Tongue (tissue), 2 donors: ENCODE data around the gene AFMID. TPM values are rescaled to one million over a fixed set of nuclear protein-coding genes. Genes with fewer than 3 reads are reported as not detected.
"Not testable (repeated sequence)": the region's sequence is repeated elsewhere in the genome, so short reads cannot be mapped to it uniquely, and the experiment has no call there.

Source experiments
- DNase-seq: peaks from one replicate; pipeline ENCODE4 v3.0.0-alpha.2; 2015
- total RNA-seq: library from RNA; depleted of rRNA; stranded (reverse); fragments of >200 nt; gene quantifications from one replicate; pipeline ENCODE4 v1.2.3, GENCODE V29; 2014

AFMID gene
- total RNA-seq, 1 donor from 2014 or later, result 16.6 TPM

DNA sequence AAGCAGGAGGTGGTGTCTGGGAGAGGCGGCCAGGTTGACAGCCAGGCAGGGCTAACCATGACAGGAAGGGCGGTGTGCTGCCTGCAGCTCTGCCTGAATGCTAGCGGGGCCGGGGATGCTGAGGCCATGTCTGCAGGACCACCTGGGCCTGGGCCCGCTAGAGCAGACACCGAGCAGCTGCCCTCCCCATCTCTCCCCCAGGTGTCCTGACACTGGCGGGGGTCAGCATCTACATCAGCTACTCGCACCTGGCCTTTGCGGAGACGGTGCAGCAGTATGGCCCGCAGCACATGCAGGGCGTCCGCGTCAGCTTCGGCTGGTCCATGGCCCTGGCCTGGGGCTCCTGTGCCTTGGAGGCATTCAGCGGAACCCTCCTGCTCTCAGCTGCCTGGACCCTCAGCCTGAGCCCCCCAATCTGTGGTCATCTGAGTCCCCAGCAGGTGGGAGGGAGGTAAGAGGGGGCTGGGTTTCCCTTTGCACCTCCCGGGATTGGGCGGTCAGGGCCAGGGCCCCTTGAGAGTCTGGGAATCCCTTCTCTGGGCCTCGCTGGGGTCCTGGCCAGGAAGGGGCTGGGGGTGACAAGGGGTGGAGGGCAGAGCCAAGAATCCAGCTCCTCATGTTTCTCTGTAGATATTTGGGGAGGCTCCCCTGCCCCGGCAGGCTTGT, 51.8 kb downstream of the AFMID start:
- DNase-seq, result no peak

DNA sequence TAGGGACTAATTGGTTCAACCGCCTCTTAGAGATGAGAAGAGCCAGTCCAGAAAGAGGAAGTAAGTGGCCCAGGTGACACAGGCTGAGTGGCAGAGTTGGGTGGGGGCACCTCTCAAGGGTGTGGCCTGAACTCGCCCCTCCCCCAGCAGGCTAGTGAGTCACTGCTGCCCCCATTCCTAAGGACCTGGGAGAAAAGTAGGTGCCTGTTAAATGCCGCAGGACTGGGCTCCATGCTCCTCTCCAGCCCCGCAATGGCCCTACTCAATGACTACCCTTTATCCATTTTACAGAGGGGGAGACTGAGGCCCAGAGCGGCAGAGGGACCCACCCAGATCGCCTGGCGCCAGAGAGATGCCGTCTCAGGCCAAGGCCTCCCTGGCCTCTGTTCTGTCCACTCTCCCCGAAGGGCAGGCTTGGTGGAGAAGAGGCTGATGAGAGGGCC, 52.3 kb downstream of the AFMID start:
- no peak for DNase-seq

DNA sequence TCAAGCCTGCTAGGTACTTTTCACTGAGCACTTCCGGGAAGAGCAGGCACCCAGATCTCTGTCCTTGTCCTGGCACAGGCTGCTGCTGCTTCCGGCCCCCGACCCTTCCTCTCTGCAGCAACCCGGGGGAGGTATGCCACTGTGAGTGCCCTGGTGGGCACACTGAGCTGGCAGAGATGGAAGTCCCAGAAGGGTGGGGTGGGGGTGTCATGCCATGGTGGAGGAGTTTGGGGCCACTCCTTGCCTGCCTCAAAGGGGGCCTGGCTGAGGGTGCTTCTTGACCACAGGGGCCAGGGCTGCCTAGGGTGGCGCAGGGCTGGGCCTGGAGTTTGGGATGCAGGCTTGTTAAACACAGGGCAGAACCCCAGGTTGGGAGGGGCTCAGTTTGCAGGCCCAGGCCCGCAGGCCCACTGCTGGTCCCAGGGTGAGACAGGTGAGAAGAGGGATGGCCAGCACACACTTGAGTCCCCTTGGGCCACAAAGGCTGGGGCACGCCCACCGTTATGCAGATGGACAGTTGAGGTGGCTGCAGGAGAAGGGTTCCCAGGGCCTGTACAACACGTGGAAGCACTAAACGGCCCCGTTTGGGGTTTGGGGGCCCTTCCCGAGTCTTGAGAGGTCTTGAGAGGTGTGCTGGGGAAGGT, 53.0 kb downstream of the AFMID start:
- no peak for DNase-seq

DNA sequence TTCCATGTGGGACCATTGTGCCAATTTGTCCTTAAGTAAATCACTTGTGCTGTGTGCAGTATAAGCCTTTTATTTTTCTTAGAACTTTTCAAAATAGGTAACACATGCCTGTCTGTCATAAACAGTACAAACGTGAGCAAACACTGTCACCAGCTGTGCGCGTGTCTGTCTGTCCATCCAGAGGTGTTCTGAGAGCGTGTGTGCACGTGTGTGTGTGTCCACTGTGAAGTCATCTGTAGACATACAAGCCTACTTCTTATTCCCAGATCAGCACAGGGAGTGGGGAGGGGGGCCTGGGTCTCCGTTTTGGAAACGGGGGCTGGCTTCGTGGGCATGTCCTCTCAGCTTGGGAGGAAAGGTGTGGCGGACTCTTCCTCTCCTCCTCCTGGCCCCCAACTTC, 53.7 kb downstream of the AFMID start:
- no peak for DNase-seq

DNA sequence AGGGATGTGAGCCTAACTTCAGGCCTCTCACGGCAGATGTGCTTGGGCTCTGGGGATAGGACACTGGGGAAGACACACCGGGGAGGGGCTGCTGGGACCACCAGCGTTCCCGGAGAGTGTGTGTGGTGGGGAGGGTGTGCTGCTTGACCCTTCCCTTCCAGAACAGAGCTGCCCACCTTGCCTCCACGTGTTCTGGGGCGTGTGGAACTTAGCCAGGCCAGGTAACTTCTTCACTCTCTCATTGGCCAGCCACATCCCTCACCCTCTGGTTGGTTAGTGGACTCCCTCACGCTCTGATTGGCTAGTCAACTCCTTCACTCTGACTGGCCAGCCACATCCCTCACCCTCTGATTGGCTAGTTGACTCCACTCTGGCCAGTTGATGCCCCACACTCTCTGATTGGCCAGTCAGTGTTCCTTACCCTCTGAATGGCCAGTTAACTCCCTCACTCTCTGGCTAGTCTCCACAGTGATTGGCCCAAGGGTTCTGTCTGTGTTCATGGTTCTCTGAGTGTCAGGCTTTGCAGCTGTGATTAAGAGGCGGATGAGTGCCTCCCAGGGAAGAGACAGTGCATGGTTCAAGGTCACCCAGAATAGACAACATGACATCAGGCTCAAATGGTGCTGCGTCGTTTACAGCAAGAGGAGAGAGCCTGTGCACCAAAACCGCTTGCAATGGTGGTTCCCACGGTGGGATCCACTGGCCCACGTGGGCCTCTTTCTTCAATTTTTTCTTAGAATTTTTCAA, 54.3 kb downstream of the AFMID start:
- DNase-seq, result peak; percentile 59

DNA sequence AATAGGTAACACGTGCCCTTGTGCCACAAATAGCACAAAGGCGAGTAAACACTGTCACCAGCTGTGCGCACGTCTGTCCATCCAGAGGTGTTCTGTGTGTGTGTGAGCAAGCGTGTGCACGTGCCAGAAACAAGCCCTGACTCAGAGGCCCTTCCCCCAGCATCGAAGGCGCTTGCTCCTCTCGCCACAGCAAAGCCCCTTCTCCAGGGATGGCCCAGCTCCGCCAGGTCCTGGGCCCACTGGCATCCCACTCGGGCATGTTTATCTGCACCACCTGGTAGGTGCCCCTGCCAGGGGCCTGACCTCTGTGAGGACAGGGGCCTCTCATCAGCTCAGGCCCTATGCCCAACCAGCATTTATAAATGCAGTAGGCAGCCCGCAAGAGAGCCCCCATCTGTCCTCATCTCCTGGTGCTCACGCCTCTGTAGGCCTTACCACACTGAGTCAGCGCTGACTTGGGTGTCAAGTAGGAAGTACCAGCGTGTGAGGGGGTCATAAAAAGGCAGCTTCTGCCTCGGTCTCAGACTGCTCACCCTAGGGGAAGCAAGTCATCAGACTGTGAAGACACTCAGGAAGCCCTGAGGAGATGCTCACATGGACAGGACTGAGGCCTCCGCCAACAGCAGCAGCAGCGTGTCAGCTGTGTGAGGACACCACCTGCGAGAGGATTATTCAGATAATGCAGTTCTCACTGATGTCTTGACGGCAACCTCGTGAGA, 55.0 kb downstream of the AFMID start:
- DNase-seq, result no peak

DNA sequence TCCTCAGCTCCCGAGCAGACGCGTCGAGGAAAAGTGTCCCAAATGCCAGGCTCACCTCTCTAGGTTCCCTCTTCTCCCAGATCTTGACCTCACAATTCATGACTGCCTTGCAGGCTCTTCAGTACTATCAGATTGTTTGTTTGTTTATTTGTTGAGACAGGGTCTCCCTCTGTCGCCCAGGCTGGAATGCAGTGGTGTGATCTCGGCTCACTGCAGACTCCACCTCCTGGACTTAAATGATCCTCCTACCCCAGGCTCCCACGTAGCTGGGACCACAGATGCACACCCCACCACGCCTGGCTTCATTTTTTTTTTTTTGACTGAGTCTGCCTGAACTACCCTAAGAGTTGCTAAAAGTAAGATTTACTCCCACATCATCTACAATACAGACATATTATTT, 60.1 kb downstream of the AFMID start:
- DNase-seq, result no peak

DNA sequence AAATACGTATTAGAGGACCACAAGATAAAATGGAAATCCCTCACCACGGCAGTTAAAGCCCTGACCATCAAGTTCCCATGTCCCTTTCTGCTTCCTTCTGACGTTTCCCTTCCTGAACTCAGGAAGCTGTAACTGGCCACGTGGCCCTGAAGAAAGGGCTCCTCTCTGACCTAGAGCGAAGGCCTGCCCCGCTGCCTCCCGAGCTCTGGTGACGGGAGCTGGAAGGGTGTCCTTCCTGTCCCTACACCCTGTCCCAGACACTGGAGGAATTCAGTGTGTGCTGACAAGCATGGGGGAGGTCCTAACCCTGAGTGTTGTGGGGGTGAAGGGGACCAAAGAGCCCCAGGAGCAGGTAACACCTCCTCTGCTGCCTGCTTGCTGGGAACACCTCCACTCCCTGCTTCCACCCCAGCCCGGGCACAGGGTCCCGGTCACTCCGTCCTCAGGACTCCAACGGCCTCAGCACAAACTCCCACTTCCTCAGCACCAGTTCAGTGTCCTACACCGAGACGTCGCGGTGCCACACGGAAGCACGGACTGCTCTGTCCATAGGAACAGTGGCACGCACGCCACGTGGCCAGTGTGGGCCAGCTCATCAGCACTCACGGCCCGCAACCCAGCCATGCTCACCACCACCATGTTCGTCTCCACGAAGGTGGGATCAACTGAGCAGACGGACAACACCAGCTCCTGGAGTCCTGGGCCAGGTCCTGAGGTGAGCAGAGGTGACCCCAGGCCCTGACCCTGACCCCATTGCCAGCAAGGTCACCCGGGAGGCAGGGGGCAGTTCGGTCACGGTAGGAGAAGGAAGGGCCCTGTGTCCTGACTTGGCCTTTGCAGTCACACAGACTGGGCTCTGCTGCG, 61.1 kb downstream of the AFMID start:
- DNase-seq, result no peak

DNA sequence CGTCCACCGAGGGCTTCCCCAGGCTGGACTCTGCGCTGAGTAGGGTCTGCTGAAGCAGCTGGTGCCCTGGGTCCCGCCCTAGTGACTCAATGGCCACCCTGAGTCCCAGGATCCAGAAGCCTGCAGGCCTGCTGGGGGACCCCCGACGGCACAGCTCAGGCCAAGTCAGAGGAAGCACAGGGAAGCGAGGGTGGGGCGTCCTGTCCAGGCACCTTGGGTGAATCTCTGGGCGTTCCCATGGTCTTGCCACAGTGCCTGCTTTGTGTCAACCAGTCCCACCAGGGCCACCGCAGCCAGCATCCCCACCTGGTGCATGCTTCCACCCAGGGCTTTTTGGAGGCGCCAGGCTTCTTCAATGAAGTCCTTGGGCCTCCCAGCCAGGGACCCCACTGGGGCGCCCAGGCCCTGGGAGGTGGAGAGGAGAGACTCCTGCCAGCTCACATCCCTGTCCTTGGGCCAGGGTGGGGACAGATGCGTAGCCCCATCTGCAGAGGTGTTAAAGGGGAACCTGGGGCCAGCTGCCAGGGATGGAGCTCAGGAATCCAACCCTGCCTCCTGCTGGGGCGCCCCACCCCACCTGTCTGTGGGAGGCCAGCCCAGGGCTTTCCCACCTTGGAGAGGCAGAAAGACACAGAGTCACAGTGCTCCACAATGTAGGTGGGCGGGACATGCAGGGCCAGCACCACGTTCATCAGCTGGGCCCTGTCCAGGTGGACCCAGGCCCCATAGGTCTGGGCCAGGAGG, 62.1 kb downstream of the AFMID start:
- no peak for DNase-seq

DNA sequence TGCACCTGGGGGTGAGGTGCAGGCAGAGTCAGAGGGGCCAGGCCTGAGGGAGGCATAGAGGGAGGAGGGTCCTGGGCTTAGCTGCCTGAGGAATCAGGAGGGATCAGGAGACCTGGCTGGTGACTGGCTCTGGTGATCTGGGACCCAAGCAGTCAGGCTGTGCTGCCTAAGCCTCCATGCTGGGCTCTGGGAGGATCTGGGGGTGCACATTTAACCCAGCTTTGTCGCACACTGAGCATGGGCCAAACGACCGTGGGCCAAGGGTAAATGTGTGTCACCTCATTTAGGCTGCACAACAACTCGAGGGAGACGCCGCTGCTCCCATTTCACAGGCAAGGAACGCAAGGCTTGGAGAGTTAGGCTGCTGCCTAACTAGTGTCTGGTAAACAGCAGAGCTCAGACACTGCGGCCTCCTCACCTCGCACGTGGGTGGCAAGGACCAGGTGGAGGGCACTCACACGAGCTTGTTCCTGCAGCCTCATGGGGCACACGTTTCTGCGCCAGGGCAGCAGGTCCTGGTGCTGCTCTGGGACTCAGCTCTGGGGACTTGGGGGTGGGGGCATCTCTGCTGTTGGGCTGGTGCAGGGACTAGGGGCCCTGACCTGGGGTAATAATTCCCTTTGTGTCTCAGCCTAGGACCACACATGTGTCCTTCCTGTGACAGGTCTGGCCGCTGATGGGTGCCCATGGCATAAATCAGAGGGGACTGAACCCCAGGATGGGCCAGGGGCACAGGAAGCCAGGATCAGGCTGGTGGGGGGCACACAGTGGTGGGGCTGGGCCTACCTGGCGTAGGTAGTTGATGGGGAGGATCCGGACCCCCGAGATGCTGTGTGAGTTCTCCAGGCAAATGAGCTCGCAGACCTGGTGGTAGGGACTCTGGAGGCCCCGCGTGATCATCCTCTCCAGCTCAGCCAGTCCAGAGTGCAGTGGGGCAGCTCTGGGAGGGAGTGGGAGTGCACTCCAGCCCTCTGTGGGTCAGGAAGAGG, 63.0 kb downstream of the AFMID start:
- no peak for DNase-seq

DNA sequence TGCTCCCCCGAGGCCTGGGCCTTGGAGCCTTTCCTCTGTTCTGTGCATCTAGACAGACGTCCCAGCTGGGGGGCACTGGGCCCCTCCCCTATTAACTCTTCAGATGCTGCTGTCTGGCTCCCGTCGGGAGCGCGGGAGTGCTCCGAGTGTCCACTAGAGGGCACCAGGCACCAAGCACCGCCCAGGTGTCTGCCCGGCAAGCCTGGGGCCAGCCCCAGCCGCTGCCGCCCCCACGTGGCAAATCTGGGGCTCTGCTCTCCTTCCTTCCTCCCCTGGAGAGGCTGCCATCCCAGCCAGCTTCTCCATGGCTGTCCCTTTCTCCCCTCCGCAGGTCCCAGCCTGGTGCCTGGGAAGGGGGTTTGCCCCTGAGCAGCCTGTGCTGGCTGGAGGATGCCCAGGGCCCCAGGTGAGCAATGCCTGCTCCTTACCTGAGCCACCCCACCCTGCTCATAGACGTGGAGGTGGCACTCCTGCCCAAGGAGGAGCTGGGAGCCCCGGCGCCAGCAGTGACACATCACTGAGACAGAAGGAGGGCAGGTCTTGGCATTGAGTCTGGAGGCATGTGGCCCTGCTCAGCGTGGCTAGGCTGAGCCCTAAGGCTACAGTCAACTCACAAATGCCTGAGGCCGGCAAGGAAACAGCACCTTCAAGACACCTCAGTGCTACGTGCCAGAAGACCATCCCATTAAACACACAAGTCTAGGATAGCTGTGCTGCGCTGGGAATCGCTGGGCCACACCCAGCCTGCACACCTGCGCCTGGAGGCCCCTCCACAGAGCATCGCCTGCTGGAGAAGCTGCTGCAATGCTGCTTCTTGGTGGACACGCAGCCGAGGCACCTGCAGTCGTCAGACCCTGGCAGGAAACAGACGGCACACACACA, 64.0 kb downstream of the AFMID start:
- DNase-seq, result peak; percentile 93

DNA sequence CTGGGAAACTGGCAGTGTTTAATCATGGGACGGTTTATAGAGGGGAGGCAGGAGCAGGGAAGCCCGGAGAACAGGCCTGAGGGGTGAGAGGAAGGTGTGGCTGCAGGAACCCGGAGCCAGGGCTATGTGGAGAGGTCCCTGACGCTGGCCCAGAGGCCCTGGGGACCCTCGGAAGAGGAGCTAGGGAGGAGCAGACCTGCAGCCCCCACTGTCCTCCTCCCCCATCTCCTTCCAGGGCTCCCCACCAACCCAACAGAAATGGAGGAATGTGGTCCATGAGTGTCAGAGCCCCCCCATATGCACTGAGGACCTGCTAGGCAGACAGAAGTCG, 64.6 kb downstream of the AFMID start:
- no peak for DNase-seq

DNA sequence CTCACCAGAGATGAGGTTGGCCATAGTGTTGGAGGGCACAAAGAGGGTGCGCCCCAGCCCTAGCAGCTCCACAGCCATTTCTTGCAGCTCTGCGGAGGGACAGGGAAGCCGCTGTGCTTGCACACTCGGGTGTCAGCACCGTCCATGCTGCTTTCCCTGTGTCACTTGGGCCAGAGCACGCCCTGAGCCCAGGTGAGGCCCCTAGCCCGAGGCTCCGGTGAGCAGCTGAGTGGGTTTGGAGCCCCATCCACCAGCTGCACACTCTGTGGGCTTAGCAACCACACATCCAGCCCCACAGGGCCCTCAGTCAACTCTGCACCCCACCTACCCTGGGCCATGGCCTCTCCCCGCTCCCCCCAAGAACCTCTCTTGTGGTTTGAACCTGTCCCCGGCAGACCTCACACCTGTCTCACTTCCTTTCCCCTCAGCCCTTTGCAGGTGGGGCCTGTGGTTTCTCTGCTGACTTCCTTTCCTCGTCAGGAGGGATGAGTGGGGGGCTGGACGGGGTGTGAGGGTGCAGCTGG, 65.0 kb downstream of the AFMID start:
- no peak for DNase-seq

DNA sequence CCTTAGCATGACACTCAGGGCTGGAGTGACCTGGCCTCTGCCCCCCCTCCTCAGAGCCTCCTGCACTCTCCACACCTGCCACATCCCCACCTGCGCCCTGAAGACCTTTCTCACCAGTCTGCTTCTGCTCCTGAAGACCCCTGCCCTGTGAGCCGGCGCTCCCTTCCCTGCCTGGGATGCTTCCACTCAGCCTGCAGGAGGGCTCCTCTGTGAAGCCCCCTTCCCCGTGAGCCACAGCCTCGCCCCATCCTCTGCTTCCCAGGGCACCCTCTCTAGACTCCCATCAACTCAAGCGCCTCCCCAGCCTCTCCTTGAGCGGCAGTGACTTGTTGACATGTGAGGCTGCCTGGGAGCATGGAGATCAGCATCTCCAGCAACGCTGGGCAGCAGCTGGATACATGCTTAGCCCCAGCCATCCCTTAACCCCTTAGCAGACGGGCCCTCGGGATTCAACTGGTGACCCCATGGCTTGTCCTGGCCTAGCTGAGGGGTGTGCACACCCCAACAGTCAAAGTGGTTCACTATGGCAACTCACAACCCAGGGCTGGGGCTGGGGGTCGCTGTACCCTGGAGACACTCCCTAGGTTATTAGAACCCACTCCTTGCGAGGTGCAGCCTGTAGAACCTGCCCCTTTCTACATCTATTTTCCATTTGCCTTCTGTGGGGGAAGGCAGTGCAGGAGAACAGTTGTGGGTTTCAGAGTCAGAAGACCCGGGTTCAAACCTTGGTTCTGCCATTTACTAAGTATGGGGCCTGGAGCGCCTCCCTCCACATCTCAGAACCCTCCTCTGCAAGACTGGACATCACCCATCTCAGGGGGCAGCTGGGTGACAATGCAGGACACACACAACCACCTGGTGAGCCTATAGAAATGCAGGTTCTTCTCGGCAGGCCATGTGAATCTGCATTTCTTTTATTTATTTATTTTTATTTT, 65.8 kb downstream of the AFMID start:
- DNase-seq, result no peak

DNA sequence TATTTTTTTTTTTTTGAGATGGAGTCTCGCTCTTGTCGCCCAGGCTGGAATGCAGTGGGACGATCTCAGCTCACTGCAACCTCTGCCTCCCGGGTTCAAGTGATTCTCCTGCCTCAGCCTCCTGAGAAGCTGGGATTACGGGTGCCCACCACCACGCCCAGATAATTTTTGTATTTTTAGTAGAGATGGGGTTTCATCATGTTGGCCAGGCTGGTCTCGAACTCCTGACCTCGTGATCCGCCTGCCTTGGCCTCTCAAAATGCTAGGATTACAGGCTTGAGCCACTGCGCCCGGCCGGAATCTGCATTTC, 66.4 kb downstream of the AFMID start:
- not testable (repeated sequence) for DNase-seq

DNA sequence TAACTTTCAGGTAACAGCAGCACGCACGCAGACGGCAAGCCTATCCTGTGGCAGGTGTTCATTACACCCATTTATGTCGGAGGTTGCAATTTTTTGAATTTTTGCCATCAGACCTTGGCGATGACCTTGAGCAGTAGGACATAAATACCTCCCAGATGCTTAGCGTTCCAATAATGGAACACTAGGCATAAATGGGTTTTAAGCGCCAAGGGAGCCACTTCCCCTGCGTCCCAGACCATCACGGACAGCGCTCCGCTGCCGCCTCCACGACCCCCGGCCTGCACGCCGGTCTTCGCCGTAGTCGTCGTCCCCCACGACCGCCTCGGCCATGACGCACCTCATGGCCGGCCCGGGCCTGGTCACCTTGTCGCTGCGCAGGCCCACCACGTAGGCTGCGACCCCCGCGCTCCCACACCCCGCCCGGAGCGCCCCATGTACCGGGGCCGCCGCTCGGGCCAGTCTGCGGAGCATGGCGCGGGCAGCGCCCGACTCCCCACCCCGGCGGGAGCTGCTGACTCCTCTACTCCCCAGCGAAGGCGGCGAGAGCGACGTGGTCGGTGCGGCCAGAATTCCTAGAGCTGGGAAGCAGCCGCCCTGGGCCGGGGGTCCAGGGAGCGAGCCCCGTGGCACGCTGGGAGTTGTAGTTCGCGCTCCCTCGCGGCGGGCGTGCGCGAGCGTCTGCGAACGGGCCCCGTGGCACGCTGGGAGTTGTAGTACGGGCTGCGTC, 66.9 kb downstream of the AFMID start:
- DNase-seq, result peak; percentile 94
